Stimulated activated memory B cell treated with anti-CD40 and anti-IgM and Interleukin-4, amounts not matched to agents 10 μg/mL and 1 μg/mL and 100 μg/mL, for 72 hours (primary cell): ENCODE results near the gene KANSL1.

Experiments
- ATAC-seq: fragments of 150-1000 bp; cut with Tn5 transposase; 2 replicates; pipeline ENCODE4 v1.10.0; 2021
- H3K27ac Mint-ChIP-seq: one replicate; pipeline ENCODE4 v1.8.0; 2022; ENCODE audit warnings: mild to moderate bottlenecking, mixed read lengths
- H3K27me3 Mint-ChIP-seq: one replicate; pipeline ENCODE4 v1.8.0; 2022; ENCODE audit warnings: mixed read lengths
- H3K36me3 Mint-ChIP-seq: one replicate; pipeline ENCODE4 v1.8.0; 2022; ENCODE audit warnings: mixed read lengths
- H3K4me1 Mint-ChIP-seq: one replicate; pipeline ENCODE4 v1.8.0; 2022; ENCODE audit warnings: mixed read lengths
- H3K4me3 Mint-ChIP-seq: one replicate; pipeline ENCODE4 v1.8.0; 2022; ENCODE audit warnings: mild to moderate bottlenecking, moderate library complexity, mixed read lengths
- H3K9me3 Mint-ChIP-seq: one replicate; pipeline ENCODE4 v1.8.0; 2022; ENCODE audit warnings: mixed read lengths

The KANSL1 gene

DNA sequence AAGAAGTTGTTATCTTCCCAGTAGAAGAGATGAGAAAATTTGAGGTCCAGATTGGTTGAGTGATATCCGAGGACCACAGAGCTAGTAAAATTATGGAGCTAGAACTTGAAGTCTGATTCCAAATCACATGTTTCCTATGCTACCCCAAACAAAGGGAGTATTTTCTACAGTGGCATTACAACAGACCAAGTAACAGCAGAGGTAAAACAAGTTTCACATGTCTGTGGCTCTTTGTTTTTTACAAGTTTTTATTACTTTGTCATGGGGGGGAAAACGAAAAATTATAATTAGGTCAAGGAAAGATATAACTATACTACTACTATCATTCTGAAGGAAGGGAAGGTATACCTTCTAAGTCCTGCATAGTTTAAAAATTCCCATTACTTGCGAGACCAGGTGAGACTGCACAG is 49.4 kb downstream of the KANSL1 start:
- Mint-ChIP-seq H3K4me1 (peaks cover 95% of the 10 kb centered on the region), H3K4me3 (peak overlapping the region; percentile 43), H3K36me3 (no peaks in the 10 kb centered on the region), H3K27me3 (no peaks in the 10 kb centered on the region), H3K27ac (peak overlapping the region; percentile 78), H3K9me3 (no peaks in the 10 kb centered on the region)
- ATAC-seq: no peak

GRCh38 chr17:46141645-46142044 is 51.6 kb downstream of the KANSL1 start:
- Mint-ChIP-seq H3K27ac (peak overlapping the region; percentile 58), H3K4me3 (peak overlapping the region; percentile 23), H3K4me1 (peaks cover 96% of the 10 kb centered on the region), H3K36me3 (no peaks in the 10 kb centered on the region), H3K27me3 (no peaks in the 10 kb centered on the region), H3K9me3 (no peaks in the 10 kb centered on the region)
- ATAC-seq: no peak

DNA sequence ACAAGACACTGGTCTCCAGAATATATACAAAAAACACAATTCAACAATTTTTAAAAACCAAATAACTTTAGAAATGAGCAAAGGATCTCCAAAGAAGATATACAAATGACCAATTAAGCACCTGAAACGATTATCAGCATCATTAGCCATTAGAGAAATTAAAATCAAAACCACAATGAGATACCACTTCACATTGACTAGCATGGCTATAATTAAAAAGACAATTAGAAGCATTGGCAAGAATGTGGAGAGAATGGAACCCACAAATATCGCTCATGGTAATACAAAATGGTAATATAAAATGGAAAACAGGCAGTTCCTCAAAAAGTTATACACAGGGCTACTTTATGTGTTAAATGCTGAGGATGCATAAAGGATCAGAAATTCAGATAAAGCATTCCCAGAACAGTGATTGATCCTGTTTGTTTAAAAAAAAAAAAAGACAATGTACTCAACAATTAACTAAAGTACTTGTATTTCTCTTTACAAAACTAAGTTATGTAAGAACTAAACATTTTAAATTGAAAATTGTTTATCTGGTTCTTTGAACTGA is 52.5 kb downstream of the KANSL1 start:
- Mint-ChIP-seq H3K27me3 (no peaks in the 10 kb centered on the region), H3K27ac (no peak overlapping the region), H3K9me3 (no peaks in the 10 kb centered on the region), H3K4me3 (no peak overlapping the region), H3K4me1 (peaks cover 97% of the 10 kb centered on the region), H3K36me3 (no peaks in the 10 kb centered on the region)
- no peak for ATAC-seq

DNA sequence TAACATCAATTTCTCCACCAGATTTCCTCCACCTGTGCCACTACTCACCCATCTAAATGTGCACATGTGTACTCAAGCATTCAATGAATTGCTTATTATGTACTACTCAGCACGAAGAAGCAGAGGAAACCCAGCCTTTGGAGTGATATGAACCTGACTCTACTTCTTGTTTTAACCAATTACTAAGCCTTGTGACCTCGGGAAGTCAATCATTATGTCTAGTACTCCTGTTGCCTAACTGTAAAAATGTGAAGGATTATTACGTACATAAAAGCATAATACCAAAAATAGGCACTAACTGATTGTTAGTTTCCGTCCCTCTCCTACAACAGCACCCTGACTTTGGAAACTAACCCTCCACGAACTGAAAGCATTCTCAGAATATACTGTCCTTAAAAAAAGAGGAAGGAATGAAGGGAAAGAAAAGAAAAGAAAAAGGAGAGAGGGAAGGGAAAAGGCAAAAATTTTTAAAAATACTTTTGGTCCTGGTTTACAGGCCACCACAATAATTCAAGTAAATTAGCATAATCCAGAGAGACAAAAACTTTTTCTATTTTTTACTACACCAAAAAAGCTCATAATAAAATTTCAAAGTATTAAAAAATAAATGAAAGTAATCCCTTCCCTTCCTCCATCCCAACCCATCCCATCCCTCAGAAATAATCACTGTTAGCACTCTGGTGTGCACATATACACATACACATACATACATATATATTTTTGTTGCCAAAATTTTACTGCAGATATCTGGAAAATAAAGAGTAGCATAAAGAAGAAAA is 53.6 kb downstream of the KANSL1 start:
- peaks cover 93% of the 10 kb centered on the region for H3K4me1 Mint-ChIP-seq
- peaks cover 3% of the 10 kb centered on the region for H3K36me3 Mint-ChIP-seq
- no peak for ATAC-seq
- H3K4me3 Mint-ChIP-seq: peak overlapping the region; percentile 34
- no peaks in the 10 kb centered on the region for H3K27me3 Mint-ChIP-seq
- H3K9me3 Mint-ChIP-seq: no peaks in the 10 kb centered on the region
- H3K27ac Mint-ChIP-seq: peak overlapping the region; percentile 17

GRCh38 chr17:46138473-46138872 is 54.8 kb downstream of the KANSL1 start:
- Mint-ChIP-seq H3K27me3 (no peaks in the 10 kb centered on the region), H3K36me3 (peaks cover 12% of the 10 kb centered on the region), H3K4me3 (no peak overlapping the region), H3K27ac (peak overlapping the region; percentile 22), H3K9me3 (no peaks in the 10 kb centered on the region), H3K4me1 (peaks cover 93% of the 10 kb centered on the region)
- ATAC-seq: no peak

GRCh38 chr17:46136820-46137219 is 56.4 kb downstream of the KANSL1 start:
- H3K9me3 Mint-ChIP-seq: no peaks in the 10 kb centered on the region
- peaks cover 22% of the 10 kb centered on the region for H3K36me3 Mint-ChIP-seq
- H3K27ac Mint-ChIP-seq: no peak overlapping the region
- H3K27me3 Mint-ChIP-seq: no peaks in the 10 kb centered on the region
- no peak for ATAC-seq
- H3K4me3 Mint-ChIP-seq: no peak overlapping the region
- H3K4me1 Mint-ChIP-seq: peaks cover 97% of the 10 kb centered on the region

DNA sequence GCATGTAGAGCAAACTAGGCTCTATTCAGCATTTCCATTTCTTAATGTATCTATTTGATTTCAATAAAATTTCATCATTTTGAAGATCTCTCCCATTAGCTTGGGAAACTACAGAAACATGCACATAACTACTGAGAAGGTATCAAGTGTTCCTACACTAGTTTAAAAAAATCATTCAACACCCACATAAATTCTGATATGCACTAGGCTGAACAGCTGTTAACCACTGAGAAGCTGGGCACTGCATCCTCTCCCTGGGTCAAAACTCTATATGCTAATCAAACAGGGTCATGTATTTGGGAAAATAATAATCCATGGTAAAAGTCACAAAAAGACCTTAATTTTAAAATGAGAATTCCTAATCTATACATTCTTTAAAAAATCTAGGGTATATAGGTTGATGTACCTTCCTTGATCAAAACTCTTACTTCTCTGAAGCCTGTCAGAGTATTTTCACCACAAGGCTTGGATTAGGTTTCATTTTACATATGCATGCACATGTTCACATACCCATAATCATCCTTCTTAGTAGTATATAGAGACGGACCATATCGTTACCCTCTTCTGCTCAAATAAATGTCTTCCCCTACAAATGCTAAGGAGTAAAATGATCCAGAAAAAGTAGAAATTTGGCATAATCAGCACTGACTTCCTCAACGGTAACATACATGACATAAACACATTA is 57.2 kb downstream of the KANSL1 start:
- Mint-ChIP-seq H3K27ac (no peak overlapping the region), H3K9me3 (no peaks in the 10 kb centered on the region), H3K27me3 (no peaks in the 10 kb centered on the region), H3K4me1 (peaks cover 97% of the 10 kb centered on the region), H3K4me3 (no peak overlapping the region), H3K36me3 (peaks cover 22% of the 10 kb centered on the region)
- no peak for ATAC-seq

DNA sequence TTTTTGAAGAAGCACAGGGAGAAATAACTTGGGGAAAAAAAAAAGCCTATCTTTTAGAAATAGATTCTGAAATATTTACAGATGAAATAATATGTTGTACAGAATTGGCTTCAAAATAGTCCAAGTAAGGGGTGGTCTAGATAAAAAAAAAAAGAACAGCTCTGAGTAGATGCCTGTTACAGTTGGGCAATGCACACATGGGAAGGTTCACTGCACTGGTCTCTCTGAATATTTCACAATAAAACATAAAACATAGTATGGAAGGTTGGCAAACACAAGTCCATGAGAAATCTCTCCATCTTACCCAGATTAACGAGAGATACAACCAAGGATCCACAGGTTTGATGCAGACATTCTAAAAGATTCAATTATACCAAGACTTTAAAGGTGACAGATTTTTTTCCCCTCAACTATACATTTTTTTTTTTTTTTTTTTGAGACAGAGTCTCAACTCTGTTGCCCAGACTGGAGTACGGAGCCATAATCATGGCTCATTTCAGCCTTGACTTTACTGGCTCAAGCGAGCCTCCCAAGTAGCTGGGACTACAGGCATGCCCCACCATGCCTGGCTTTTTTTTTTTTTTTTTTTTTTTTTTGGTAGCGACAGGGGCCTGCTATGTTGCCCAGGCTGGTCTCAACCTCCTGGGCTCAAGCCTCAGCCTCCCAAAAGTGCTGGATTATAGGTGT is 58.0 kb downstream of the KANSL1 start:
- Mint-ChIP-seq H3K27me3 (no peaks in the 10 kb centered on the region), H3K4me1 (peaks cover 97% of the 10 kb centered on the region), H3K4me3 (no peak overlapping the region), H3K36me3 (peaks cover 22% of the 10 kb centered on the region), H3K27ac (no peak overlapping the region), H3K9me3 (no peaks in the 10 kb centered on the region)
- no peak for ATAC-seq

DNA sequence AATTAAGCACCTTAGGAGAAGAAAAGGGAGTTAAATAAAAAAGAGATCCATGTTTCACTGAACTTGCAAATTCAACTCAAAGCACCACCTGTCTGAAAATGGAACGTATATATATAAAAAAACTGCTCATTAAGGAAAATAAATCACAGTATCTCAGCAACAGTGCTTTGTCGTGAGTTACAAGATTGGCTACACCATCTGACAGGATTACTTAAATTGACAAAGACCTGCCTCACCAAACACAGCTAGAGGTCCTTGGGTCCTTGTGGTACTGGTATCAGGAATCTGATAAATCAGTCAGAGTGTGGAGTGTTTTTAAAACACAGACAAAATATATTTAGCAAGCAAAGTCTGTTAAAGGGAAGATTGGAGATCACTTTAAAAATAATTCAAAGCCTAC is 63.9 kb downstream of the KANSL1 start:
- H3K4me1 Mint-ChIP-seq: peaks cover 76% of the 10 kb centered on the region
- H3K27ac Mint-ChIP-seq: no peak overlapping the region
- H3K36me3 Mint-ChIP-seq: peaks cover 34% of the 10 kb centered on the region
- no peaks in the 10 kb centered on the region for H3K9me3 Mint-ChIP-seq
- H3K27me3 Mint-ChIP-seq: no peaks in the 10 kb centered on the region
- H3K4me3 Mint-ChIP-seq: no peak overlapping the region
- ATAC-seq: no peak

DNA sequence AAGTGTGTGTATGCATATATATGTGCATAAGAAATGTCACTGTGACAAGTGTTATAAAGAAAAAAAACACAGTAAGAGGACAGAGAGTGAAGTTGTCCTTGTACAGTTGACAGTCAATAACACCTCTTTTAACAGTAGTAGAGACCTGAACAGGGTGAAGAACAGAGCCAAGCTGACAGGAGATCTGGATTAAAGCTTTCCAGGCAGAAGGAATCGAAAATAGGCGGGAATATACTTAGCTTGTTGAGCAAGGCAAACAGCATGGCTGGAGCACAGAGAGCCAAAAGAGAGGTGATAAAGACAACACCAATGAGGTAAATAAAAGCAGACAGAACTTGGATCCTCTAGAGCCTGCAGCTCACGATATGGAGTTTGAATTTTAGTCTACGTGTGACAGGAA is 64.8 kb downstream of the KANSL1 start:
- H3K36me3 Mint-ChIP-seq: peaks cover 28% of the 10 kb centered on the region
- H3K27me3 Mint-ChIP-seq: no peaks in the 10 kb centered on the region
- ATAC-seq: no peak
- H3K4me1 Mint-ChIP-seq: peaks cover 68% of the 10 kb centered on the region
- H3K27ac Mint-ChIP-seq: no peak overlapping the region
- no peaks in the 10 kb centered on the region for H3K9me3 Mint-ChIP-seq
- H3K4me3 Mint-ChIP-seq: no peak overlapping the region

DNA sequence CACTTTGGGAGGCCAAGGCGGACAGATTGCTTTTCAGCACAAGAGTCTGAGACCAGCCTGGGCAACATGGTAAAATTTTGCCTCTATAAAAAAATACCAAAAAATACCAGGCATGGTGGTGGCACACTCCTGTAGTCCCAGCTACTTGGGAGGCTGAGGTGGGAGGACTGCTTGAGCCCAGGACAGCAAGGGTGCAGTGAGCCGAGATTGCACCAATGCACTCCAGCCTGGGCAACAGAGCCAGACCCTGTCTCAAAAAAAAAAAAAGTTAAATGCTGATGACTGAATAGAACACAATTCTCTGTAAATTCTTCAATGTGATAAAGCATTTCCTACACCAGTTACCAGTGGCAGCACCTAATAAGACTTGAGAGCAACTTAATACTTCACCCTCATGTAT is 65.7 kb downstream of the KANSL1 start:
- H3K4me1 Mint-ChIP-seq: peaks cover 64% of the 10 kb centered on the region
- H3K4me3 Mint-ChIP-seq: no peak overlapping the region
- H3K36me3 Mint-ChIP-seq: peaks cover 19% of the 10 kb centered on the region
- no peaks in the 10 kb centered on the region for H3K27me3 Mint-ChIP-seq
- no peak overlapping the region for H3K27ac Mint-ChIP-seq
- H3K9me3 Mint-ChIP-seq: no peaks in the 10 kb centered on the region
- ATAC-seq: no peak

- H3K27ac Mint-ChIP-seq: no peak overlapping the region
- H3K27me3 Mint-ChIP-seq: no peaks in the 10 kb centered on the region
- peaks cover 64% of the 10 kb centered on the region for H3K4me1 Mint-ChIP-seq
- no peak overlapping the region for H3K4me3 Mint-ChIP-seq
- H3K9me3 Mint-ChIP-seq: no peaks in the 10 kb centered on the region
- H3K36me3 Mint-ChIP-seq: peaks cover 18% of the 10 kb centered on the region
- ATAC-seq: no peak
Observed at GRCh38 chr17:46126840-46127239, 66.4 kb downstream of the KANSL1 start.

GRCh38 chr17:46125831-46126230 is 67.4 kb downstream of the KANSL1 start:
- H3K4me3 Mint-ChIP-seq: no peak overlapping the region
- no peak for ATAC-seq
- peaks cover 64% of the 10 kb centered on the region for H3K4me1 Mint-ChIP-seq
- H3K9me3 Mint-ChIP-seq: no peaks in the 10 kb centered on the region
- H3K36me3 Mint-ChIP-seq: peaks cover 22% of the 10 kb centered on the region
- no peaks in the 10 kb centered on the region for H3K27me3 Mint-ChIP-seq
- no peak overlapping the region for H3K27ac Mint-ChIP-seq

- ATAC-seq: no peak
- Mint-ChIP-seq H3K9me3 (no peaks in the 10 kb centered on the region), H3K4me3 (no peak overlapping the region), H3K27me3 (no peaks in the 10 kb centered on the region), H3K27ac (no peak overlapping the region), H3K36me3 (peaks cover 26% of the 10 kb centered on the region), H3K4me1 (peaks cover 64% of the 10 kb centered on the region)
Observed at GRCh38 chr17:46124695-46125592, 68.3 kb downstream of the KANSL1 start.

DNA sequence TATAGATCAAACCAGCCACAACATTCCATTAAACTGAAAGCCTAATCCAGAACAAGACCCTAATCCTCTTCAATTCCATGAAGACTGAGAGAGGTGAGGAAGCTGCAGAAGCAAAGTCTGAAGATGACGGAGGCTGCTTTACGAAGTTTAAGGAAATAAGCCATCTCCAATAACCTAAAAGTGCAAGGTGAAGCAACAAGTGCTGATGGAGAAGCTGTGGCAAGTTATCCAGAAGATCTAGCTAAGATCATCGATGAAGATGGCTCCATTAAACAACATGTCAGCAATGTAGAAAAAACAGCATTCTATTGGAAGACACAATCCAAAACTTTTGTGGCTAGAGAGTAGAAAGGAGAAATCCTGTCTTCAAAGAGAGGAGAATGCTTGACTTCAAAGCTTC is 69.6 kb downstream of the KANSL1 start:
- Mint-ChIP-seq H3K4me3 (no peak overlapping the region), H3K27me3 (no peaks in the 10 kb centered on the region), H3K4me1 (peaks cover 64% of the 10 kb centered on the region), H3K9me3 (no peaks in the 10 kb centered on the region), H3K36me3 (peaks cover 31% of the 10 kb centered on the region), H3K27ac (no peak overlapping the region)
- ATAC-seq: no peak
